Measurements from ENCODE around the gene TCF4. TPM values are rescaled to one million over a fixed set of nuclear protein-coding genes. Genes with fewer than 3 reads are reported as not detected.

The TCF4 gene
- polyA plus RNA-seq, 1 of the 3 experiments (the other 2 are of a cell fraction) = 39.1 TPM

GRCh38 chr18:55252901-55253300 lies 335.1 kb downstream of the TCF4 start:
- Histone ChIP-seq H3K4me3 (ENCODE audit: low read depth in 2 of 2, low read length in 1 of 2) (no peak overlapping the region), H3K9ac (no peak overlapping the region), H3K36me3 (replicated peaks in 1 of 2; ENCODE audit: control insufficient read depth in 1 of 2, insufficient read depth in 2 of 2, low read length in 1 of 2) (peaks cover 42 to 88% of the 10 kb centered on the region in 2 experiments), H3K27me3 (ENCODE audit: insufficient read depth) (no peaks in the 10 kb centered on the region), H3K4me1 (ENCODE audit: control insufficient read depth in 1 of 2, insufficient read depth in 2 of 2, low read depth in 1 of 2, low read length in 1 of 2) (peaks cover 44 to 55% of the 10 kb centered on the region in 2 experiments), H2AFZ (ENCODE audit: low read depth) (no peak overlapping the region), H3K4me2 (peak overlapping the region; percentile 66; the same call in 1 of the 2 replicates), H3K9me2 (no peaks in the 10 kb centered on the region), H3F3A (replicated peaks; ENCODE audit: insufficient read depth) (peaks cover 66% of the 10 kb centered on the region), H3K27ac (ENCODE audit: low read depth in 2 of 2, low read length in 1 of 2) (peak overlapping the region; percentile 87 to 90), H4K20me1 (ENCODE audit: insufficient read depth) (no peaks in the 10 kb centered on the region), H3K79me2 (ENCODE audit: insufficient read depth) (peaks cover 30% of the 10 kb centered on the region; the same call in 1 of the 2 replicates), H3K9me3 (no peaks in the 10 kb centered on the region)
- TF ChIP-seq TEAD4 (IDR thresholded peaks at IDR 0.05; ENCODE audit: borderline replicate concordance, insufficient read depth) (no peak), GATA2 (CRISPR knock-in tag; IDR thresholded peaks at IDR 0.05) (no peak), SMC3 (IDR thresholded peaks at IDR 0.05; ENCODE audit: low read depth, low read length) (no peak), RXRA (IDR thresholded peaks at IDR 0.05; ENCODE audit: borderline replicate concordance, low read depth) (no peak), YY1 (IDR thresholded peaks at IDR 0.05; ENCODE audit: low read depth) (no peak), EZH2phosphoT487 (IDR thresholded peaks at IDR 0.05; ENCODE audit: borderline replicate concordance, low read depth) (no peak), FOSL2 (IDR thresholded peaks at IDR 0.05; ENCODE audit: borderline replicate concordance, low read depth) (no peak), FOXM1 (IDR thresholded peaks at IDR 0.05; ENCODE audit: low read depth) (no peak), TAF1 (IDR thresholded peaks at IDR 0.05; ENCODE audit: borderline replicate concordance, low read depth, low read length) (no peak), USF1 (IDR thresholded peaks at IDR 0.05; ENCODE audit: borderline replicate concordance, low read depth) (no peak), NFIC (IDR thresholded peaks at IDR 0.05; ENCODE audit: borderline replicate concordance) (no peak)
- TF ChIP-seq, protein P1, sequence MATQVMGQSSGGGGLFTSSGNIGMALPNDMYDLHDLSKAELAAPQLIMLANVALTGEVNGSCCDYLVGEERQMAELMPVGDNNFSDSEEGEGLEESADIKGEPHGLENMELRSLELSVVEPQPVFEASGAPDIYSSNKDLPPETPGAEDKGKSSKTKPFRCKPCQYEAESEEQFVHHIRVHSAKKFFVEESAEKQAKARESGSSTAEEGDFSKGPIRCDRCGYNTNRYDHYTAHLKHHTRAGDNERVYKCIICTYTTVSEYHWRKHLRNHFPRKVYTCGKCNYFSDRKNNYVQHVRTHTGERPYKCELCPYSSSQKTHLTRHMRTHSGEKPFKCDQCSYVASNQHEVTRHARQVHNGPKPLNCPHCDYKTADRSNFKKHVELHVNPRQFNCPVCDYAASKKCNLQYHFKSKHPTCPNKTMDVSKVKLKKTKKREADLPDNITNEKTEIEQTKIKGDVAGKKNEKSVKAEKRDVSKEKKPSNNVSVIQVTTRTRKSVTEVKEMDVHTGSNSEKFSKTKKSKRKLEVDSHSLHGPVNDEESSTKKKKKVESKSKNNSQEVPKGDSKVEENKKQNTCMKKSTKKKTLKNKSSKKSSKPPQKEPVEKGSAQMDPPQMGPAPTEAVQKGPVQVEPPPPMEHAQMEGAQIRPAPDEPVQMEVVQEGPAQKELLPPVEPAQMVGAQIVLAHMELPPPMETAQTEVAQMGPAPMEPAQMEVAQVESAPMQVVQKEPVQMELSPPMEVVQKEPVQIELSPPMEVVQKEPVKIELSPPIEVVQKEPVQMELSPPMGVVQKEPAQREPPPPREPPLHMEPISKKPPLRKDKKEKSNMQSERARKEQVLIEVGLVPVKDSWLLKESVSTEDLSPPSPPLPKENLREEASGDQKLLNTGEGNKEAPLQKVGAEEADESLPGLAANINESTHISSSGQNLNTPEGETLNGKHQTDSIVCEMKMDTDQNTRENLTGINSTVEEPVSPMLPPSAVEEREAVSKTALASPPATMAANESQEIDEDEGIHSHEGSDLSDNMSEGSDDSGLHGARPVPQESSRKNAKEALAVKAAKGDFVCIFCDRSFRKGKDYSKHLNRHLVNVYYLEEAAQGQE (IDR thresholded peaks at IDR 0.05; ENCODE audit: low read depth, low read length) = no peak
- TF ChIP-seq, protein P2, sequence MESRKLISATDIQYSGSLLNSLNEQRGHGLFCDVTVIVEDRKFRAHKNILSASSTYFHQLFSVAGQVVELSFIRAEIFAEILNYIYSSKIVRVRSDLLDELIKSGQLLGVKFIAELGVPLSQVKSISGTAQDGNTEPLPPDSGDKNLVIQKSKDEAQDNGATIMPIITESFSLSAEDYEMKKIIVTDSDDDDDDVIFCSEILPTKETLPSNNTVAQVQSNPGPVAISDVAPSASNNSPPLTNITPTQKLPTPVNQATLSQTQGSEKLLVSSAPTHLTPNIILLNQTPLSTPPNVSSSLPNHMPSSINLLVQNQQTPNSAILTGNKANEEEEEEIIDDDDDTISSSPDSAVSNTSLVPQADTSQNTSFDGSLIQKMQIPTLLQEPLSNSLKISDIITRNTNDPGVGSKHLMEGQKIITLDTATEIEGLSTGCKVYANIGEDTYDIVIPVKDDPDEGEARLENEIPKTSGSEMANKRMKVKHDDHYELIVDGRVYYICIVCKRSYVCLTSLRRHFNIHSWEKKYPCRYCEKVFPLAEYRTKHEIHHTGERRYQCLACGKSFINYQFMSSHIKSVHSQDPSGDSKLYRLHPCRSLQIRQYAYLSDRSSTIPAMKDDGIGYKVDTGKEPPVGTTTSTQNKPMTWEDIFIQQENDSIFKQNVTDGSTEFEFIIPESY (IDR thresholded peaks at IDR 0.05; ENCODE audit: borderline replicate concordance, low read depth) = no peak
- ChIA-PET CTCF (interaction anchor here (1.5 kb wide), 1 partner anchor 18 kb away, joined by 5 read pairs; no protein-coding TSS in a partner anchor), POLR2A (no interaction called here)
- DNase-seq = no peak
- WGBS (ENCODE audit: low lambda C conversion rate) = 17% methylated on average over 2 of the region's 2 CpGs
